Activated CD4-positive, alpha-beta T cell treated with anti-CD3 and anti-CD28 coated beads for 36 hours (primary cell): ENCODE measurements around the gene CCDC148. TPM values are rescaled to one million over a fixed set of nuclear protein-coding genes. Genes with fewer than 3 reads are reported as not detected.

Source experiments
- ATAC-seq: fragments of 200-7000 bp; cut with Tn5 transposase; one replicate; pipeline ENCODE4 v1.10.0; 2021; ENCODE audit warnings: mild to moderate bottlenecking, moderate library complexity
- CTCF ChIA-PET: fragments of 350-600 bp; sonication (Branson Sonifier 250); formaldehyde crosslinking; loops from one replicate; lab custom pipeline; 2021; ENCODE audit warnings: antibody characterized with exemption; lab: Charles Lee
- POLR2A ChIA-PET: fragments of 350-600 bp; sonication (Branson Sonifier 250); formaldehyde crosslinking; loops from one replicate; lab custom pipeline; 2021; ENCODE audit warnings: antibody characterized with exemption, inconsistent platforms; lab: Charles Lee
- DNase-seq: peaks from one replicate; pipeline ENCODE4 v3.0.0-alpha.2; 2020
- H3K27ac Mint-ChIP-seq: one replicate; pipeline ENCODE4 v1.8.0; 2021; ENCODE audit warnings: mixed read lengths
- H3K27me3 Mint-ChIP-seq: one replicate; pipeline ENCODE4 v1.8.0; 2021; ENCODE audit warnings: mixed read lengths
- H3K36me3 Mint-ChIP-seq: one replicate; pipeline ENCODE4 v1.8.0; 2021; ENCODE audit warnings: low read depth, mixed read lengths
- H3K4me1 Mint-ChIP-seq: one replicate; pipeline ENCODE4 v1.8.0; 2021; ENCODE audit warnings: mixed read lengths
- H3K4me3 Mint-ChIP-seq: one replicate; pipeline ENCODE4 v1.8.0; 2021; ENCODE audit warnings: mild to moderate bottlenecking, moderate library complexity, mixed read lengths
- H3K9me3 Mint-ChIP-seq: one replicate; pipeline ENCODE4 v1.8.0; 2021; ENCODE audit warnings: low read depth, mixed read lengths
- intact Hi-C, 2 experiments: fragments of 100-400 bp; cut with DNase I in 1 of 2; cut with micrococcal nuclease in 1 of 2; formaldehyde crosslinking; loops; one replicate each; pipeline versions ENCODE4 v1.14.2 to v1.15.1; 2022 to 2024; cut with DNase I, micrococcal nuclease
- total RNA-seq, 2 experiments: library from RNA; stranded (reverse); gene quantifications; one replicate each; pipeline ENCODE4 v1.2.3, GENCODE V29; 2021

The CCDC148 gene
- total RNA-seq, 2 experiments from 2014 or later, result 0.23 to 0.26 TPM

DNA sequence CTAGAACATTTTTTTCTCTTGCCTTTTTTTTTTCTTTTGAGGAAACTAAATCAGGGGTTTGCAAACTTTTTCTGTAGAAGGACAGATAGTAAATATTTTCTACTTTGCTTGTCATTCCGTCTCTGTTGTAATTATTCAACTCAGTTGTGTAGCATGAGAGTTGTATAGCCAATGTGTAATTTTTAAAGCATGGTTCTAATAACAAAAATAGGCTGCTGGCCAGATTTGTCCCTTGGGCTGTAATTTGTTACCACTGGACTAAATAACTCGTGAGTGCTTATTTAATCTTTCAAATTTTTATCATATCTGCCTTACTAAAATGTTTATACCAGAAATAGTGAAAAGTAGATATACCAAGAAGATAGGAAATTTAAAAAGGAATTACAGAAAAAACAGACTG lies 43.0 kb downstream of the CCDC148 start:
- H3K27ac Mint-ChIP-seq, result no peak overlapping the region
- intact Hi-C loops, result no loop called here
- H3K27me3 Mint-ChIP-seq, result peaks cover 14% of the 10 kb centered on the region
- H3K36me3 Mint-ChIP-seq, result peaks cover 8% of the 10 kb centered on the region
- ChIA-PET POLR2A (no interaction called here), CTCF (no interaction called here)
- H3K9me3 Mint-ChIP-seq, result peaks cover 19% of the 10 kb centered on the region
- ATAC-seq (no peak), DNase-seq (no peak)
- H3K4me3 Mint-ChIP-seq, result no peak overlapping the region
- H3K4me1 Mint-ChIP-seq, result no peaks in the 10 kb centered on the region

DNA sequence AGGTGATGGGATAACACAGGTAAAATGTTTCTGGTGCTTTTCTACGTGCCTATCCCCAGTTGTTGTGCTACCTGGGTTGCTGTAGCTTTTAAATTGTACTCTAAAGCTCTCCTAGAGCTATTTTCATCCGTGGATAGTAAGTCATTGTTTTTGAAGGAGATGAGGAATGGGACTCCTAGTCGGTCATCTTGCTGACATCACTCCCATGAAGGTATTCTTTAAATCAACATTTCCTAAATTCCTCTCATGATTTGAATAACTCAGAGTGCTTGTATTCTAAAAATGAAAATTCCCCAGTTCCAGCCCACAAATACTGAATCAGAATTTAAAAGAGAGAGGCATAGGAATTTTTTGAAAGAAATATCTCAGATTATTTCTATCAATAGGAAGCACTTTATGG lies 44.3 kb downstream of the CCDC148 start:
- no peak overlapping the region for H3K27ac Mint-ChIP-seq
- ChIA-PET CTCF (no interaction called here), POLR2A (no interaction called here)
- ATAC-seq, result no peak
- DNase-seq, result no peak
- no peak overlapping the region for H3K4me3 Mint-ChIP-seq
- H3K27me3 Mint-ChIP-seq, result peaks cover 16% of the 10 kb centered on the region
- H3K36me3 Mint-ChIP-seq, result peaks cover 8% of the 10 kb centered on the region
- intact Hi-C loops, result no loop called here
- peaks cover 19% of the 10 kb centered on the region for H3K9me3 Mint-ChIP-seq
- no peaks in the 10 kb centered on the region for H3K4me1 Mint-ChIP-seq

DNA sequence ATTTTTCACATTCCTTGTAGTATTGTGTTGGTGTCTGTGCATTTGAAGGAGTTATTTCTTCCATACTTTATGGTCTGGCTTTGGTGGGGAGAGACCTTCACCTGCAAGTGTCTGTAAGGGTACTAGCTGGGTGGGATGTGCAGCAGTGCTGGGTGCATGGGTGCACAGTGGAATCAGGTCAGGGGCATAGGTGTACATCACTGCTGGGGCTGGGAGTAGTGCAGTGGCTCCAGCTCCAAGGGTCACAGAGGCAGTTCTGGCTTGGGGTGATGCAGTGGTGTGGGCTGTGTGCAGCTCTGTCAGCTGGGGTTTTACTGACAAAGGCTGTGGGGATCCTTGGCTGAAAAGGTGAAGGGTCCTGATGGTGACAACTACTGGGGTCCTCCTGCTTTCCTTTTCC lies 44.8 kb downstream of the CCDC148 start:
- ChIA-PET POLR2A (no interaction called here), CTCF (no interaction called here)
- no peak for ATAC-seq
- no peak overlapping the region for H3K4me3 Mint-ChIP-seq
- intact Hi-C loops, result no loop called here
- peaks cover 8% of the 10 kb centered on the region for H3K36me3 Mint-ChIP-seq
- no peaks in the 10 kb centered on the region for H3K4me1 Mint-ChIP-seq
- DNase-seq, result no peak
- H3K9me3 Mint-ChIP-seq, result peaks cover 19% of the 10 kb centered on the region
- peaks cover 16% of the 10 kb centered on the region for H3K27me3 Mint-ChIP-seq
- no peak overlapping the region for H3K27ac Mint-ChIP-seq

DNA sequence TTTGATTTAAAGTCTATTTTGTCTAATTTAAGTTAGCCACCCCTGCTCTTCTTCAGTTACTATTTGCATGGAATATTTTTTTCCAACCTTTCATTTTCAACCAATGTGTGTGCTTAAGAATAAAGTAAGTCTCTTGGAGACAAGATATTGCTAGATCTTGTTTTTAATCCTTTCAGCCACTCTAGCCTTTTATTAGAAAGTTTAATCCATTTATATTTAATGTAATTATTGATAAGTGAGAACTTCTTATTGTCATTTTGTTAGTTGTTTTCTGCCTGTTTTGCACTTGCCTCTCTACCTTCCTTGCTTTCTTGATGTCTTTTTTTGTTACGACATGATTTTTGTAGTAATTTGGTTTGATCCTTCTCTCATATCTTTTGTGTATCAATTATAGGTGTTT lies 46.4 kb downstream of the CCDC148 start:
- Mint-ChIP-seq H3K36me3 (peaks cover 5% of the 10 kb centered on the region), H3K4me3 (no peak overlapping the region), H3K27me3 (peaks cover 15% of the 10 kb centered on the region), H3K9me3 (peaks cover 14% of the 10 kb centered on the region), H3K4me1 (no peaks in the 10 kb centered on the region), H3K27ac (no peak overlapping the region)
- ChIA-PET POLR2A (no interaction called here), CTCF (no interaction called here)
- intact Hi-C loops, result no loop called here
- ATAC-seq (no peak), DNase-seq (no peak)

DNA sequence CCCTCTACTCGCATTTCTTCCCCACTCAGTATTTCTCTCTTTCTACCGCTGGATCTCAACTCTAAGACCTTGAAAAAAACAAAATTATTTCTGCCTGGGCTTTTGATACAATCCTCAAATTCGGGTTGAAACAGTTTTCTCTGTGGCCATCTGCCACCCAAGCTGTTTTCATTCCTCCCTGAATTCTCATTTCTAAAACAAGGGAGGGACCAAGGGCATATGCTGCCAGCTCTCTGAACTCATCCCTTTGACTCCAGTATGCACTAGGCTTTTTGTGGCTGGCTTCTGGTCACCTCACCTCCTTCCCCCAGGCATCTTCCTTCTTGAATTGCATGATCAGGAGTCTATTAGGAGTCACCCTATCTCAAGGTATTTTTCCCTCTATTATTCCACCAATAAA lies 49.5 kb downstream of the CCDC148 start:
- POLR2A ChIA-PET, result no interaction called here
- CTCF ChIA-PET, result interaction anchor here (0.6 kb wide), 1 partner anchor 85 kb away, joined by 3 read pairs; no protein-coding TSS in a partner anchor
- no peak for ATAC-seq
- H3K4me1 Mint-ChIP-seq, result no peaks in the 10 kb centered on the region
- no peak for DNase-seq
- H3K9me3 Mint-ChIP-seq, result peaks cover 14% of the 10 kb centered on the region
- peaks cover 19% of the 10 kb centered on the region for H3K27me3 Mint-ChIP-seq
- H3K27ac Mint-ChIP-seq, result no peak overlapping the region
- intact Hi-C loops, result no loop called here
- H3K4me3 Mint-ChIP-seq, result no peak overlapping the region
- H3K36me3 Mint-ChIP-seq, result peaks cover 5% of the 10 kb centered on the region

DNA sequence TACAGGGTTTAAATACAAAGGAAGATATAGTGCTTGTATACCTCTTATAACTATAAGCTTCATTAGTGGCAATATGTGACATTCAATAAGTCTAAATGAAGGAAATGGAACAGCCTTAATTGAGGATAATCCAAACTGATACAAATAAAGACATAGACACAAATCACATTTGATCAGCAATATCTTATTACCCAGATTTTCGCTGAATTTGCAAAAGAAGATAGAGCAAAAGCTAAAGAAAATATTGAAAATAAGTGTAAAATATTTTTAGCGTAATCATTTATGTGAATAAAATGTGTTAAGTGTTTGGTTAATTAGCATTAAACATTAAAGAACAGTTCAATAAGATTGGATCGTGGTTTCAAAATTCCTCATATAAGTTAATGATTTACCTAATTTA lies 51.2 kb downstream of the CCDC148 start:
- DNase-seq (no peak), ATAC-seq (no peak)
- intact Hi-C loops, result no loop called here
- Mint-ChIP-seq H3K36me3 (peaks cover 1% of the 10 kb centered on the region), H3K4me1 (no peaks in the 10 kb centered on the region), H3K9me3 (peaks cover 4% of the 10 kb centered on the region), H3K27ac (no peak overlapping the region), H3K4me3 (no peak overlapping the region), H3K27me3 (peaks cover 17% of the 10 kb centered on the region)
- ChIA-PET CTCF (no interaction called here), POLR2A (no interaction called here)

DNA sequence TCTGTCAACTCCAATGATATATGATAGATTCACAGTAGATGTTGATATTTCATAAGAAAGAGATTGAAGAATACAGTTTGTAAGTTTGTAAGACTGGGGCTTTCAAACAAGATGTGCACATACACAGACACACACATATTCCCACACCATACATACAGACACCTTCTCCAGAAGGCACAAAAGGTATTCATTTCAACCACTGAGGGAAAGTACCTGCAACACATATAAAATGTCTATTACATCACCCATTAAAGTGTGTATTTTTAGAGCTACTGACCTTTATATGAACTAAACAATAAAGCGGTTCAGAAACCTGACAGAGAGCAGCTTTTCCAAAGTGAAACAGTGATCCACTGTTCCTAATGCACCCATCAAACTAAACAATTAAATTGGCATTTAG lies 53.3 kb downstream of the CCDC148 start:
- ATAC-seq (no peak), DNase-seq (no peak)
- Mint-ChIP-seq H3K27me3 (peaks cover 19% of the 10 kb centered on the region), H3K9me3 (peaks cover 5% of the 10 kb centered on the region), H3K4me3 (no peak overlapping the region), H3K27ac (no peak overlapping the region), H3K36me3 (no peaks in the 10 kb centered on the region), H3K4me1 (no peaks in the 10 kb centered on the region)
- CTCF ChIA-PET, result interaction anchor here (0.5 kb wide), 1 partner anchor 338 kb away, joined by 3 read pairs; no protein-coding TSS in a partner anchor
- intact Hi-C loops, result no loop called here
- POLR2A ChIA-PET, result no interaction called here

DNA sequence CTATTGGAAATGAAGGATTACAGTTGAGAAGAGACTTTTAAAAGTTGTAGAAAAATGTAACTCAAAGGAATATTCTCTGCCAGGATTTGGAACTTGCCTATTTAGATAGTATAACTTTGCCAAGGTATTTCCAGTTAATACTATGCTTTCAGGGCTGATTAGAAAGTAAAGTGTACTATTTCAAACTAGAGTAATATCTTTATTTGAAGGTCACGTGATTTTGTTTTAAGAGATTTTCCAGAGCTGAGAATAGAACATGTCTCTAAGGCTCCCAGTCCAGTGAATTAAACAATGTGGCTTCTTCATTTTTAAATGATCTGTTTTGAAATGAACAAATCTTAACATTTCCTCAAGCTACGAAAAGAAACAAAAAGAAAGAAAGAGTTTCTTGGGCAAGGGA lies 53.9 kb downstream of the CCDC148 start:
- intact Hi-C loops, result no loop called here
- POLR2A ChIA-PET, result interaction anchor here (0.7 kb wide), 1 partner anchor 234 kb away, joined by 5 read pairs; no protein-coding TSS in a partner anchor

DNA sequence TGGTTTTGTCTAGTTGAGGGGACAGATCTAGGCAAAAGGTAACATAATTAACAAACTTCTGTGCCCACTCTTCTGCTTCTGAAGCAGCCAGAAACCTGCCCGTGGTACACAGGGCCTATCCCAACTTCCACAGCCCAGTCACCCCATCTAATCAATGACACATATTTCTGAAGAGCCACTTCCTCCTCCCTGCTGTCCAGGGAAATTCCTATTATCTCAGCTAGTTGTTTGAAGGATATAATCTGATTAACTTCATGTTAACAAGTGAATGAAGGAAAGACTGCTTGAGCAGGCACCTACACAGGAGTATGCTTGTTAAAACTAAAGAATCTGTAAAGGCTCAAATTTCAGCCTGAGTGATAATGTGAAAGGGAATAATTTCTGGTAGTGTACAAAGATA lies 61.4 kb downstream of the CCDC148 start:
- no peak overlapping the region for H3K4me3 Mint-ChIP-seq
- POLR2A ChIA-PET, result no interaction called here
- ATAC-seq (no peak), DNase-seq (no peak)
- H3K9me3 Mint-ChIP-seq, result peaks cover 5% of the 10 kb centered on the region
- intact Hi-C loops, result loop anchor here in 1 of 2 experiments (10.0 kb wide), 1 partner anchor 200 kb away; no protein-coding TSS in a partner anchor
- no peak overlapping the region for H3K27ac Mint-ChIP-seq
- peaks cover 8% of the 10 kb centered on the region for H3K4me1 Mint-ChIP-seq
- no peaks in the 10 kb centered on the region for H3K36me3 Mint-ChIP-seq
- CTCF ChIA-PET, result no interaction called here
- peaks cover 24% of the 10 kb centered on the region for H3K27me3 Mint-ChIP-seq

More for the DNA sequence above, 53.9 kb downstream of the CCDC148 start:
- peaks cover 5% of the 10 kb centered on the region for H3K9me3 Mint-ChIP-seq
- CTCF ChIA-PET, result interaction anchor here (0.5 kb wide), 1 partner anchor 339 kb away, joined by 3 read pairs; no protein-coding TSS in a partner anchor
- H3K27me3 Mint-ChIP-seq, result peaks cover 22% of the 10 kb centered on the region
- no peak for DNase-seq
- H3K36me3 Mint-ChIP-seq, result no peaks in the 10 kb centered on the region
- H3K4me1 Mint-ChIP-seq, result no peaks in the 10 kb centered on the region
- no peak overlapping the region for H3K4me3 Mint-ChIP-seq
- no peak overlapping the region for H3K27ac Mint-ChIP-seq
- ATAC-seq, result no peak

DNA sequence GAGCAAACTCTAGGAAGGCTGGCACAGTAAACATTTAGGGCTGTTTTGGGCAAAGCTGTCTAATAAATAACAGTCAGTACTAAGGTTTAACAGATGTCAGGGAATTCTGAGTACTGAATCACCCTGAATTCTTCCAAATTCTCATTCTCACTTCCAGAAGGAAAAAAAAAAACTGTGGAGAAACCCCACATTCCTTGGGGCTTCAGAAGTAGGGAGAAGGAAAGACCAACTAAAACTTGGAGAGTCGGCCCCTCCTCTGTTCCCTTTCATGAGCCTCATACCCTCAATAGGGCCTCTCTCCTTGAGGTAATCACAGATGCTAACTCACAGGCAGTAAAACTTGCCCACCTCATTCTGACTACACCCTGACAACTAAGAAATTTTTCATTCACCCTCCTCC lies 62.1 kb downstream of the CCDC148 start:
- Mint-ChIP-seq H3K27ac (no peak overlapping the region), H3K4me1 (peaks cover 8% of the 10 kb centered on the region), H3K27me3 (peaks cover 19% of the 10 kb centered on the region), H3K9me3 (no peaks in the 10 kb centered on the region), H3K4me3 (no peak overlapping the region), H3K36me3 (no peaks in the 10 kb centered on the region)
- DNase-seq (no peak), ATAC-seq (no peak)
- ChIA-PET POLR2A (no interaction called here), CTCF (no interaction called here)
- intact Hi-C loops, result loop anchor here in 1 of 2 experiments (10.0 kb wide), 1 partner anchor 200 kb away; no protein-coding TSS in a partner anchor

DNA sequence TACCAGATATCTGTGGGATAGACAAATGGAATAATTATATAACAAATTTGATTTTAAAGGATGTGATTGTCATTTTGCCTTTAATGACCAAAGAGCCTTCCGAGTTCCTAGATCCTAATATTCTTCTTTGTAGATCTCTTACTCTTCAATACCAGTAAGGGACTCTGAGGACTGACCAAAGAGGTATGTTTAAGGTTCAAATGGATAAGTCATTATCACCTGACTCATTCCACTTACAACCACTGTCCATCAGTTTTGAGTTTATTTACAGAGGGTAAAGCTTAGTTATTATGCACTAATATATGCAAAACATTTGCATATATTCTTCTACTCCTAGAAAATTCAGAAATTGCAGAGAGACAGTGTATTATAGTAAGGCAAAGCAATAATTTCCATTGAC lies 62.7 kb downstream of the CCDC148 start:
- no peaks in the 10 kb centered on the region for H3K36me3 Mint-ChIP-seq
- H3K27me3 Mint-ChIP-seq, result peaks cover 19% of the 10 kb centered on the region
- intact Hi-C loops, result loop anchor here (2.0 to 10.0 kb wide), 2 partner anchors 63 to 199 kb away; partner anchors contain the start of genes CCDC148 (in 1 of the 2) and PKP4 (in 1 of the 2)
- H3K4me1 Mint-ChIP-seq, result peaks cover 8% of the 10 kb centered on the region
- DNase-seq, result no peak
- CTCF ChIA-PET, result no interaction called here
- POLR2A ChIA-PET, result no interaction called here
- no peak overlapping the region for H3K27ac Mint-ChIP-seq
- H3K9me3 Mint-ChIP-seq, result no peaks in the 10 kb centered on the region
- no peak for ATAC-seq
- H3K4me3 Mint-ChIP-seq, result no peak overlapping the region

DNA sequence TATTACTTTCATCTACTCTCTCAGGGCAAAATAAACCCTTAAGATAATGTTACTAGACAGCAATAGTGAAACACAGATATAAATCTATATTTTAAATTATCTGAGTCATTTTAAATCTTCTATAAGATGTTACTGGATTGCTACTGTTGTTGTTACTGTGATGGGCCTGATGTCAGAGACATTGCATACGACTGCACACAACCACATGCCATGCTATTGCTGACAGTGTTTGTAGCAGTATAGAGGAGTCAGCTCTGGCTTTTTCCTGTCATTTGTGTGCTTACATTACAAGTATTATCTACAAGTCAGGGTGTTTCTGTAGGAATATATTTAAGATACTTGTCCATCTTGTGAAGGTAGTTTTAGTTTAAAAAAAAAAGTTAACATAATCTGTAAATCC lies 63.9 kb downstream of the CCDC148 start:
- Mint-ChIP-seq H3K4me1 (peaks cover 8% of the 10 kb centered on the region), H3K4me3 (no peak overlapping the region), H3K27ac (no peak overlapping the region), H3K36me3 (no peaks in the 10 kb centered on the region), H3K27me3 (peaks cover 13% of the 10 kb centered on the region), H3K9me3 (no peaks in the 10 kb centered on the region)
- DNase-seq, result no peak
- peak; percentile 54 for ATAC-seq
- POLR2A ChIA-PET, result no interaction called here
- intact Hi-C loops, result loop anchor here (2.0 to 10.0 kb wide), 2 partner anchors 64 to 198 kb away; partner anchors contain the start of genes CCDC148 (in 1 of the 2) and PKP4 (in 1 of the 2)
- CTCF ChIA-PET, result no interaction called here
